ENCODE data around the gene PTF1A.

Gene PTF1A

DNA sequence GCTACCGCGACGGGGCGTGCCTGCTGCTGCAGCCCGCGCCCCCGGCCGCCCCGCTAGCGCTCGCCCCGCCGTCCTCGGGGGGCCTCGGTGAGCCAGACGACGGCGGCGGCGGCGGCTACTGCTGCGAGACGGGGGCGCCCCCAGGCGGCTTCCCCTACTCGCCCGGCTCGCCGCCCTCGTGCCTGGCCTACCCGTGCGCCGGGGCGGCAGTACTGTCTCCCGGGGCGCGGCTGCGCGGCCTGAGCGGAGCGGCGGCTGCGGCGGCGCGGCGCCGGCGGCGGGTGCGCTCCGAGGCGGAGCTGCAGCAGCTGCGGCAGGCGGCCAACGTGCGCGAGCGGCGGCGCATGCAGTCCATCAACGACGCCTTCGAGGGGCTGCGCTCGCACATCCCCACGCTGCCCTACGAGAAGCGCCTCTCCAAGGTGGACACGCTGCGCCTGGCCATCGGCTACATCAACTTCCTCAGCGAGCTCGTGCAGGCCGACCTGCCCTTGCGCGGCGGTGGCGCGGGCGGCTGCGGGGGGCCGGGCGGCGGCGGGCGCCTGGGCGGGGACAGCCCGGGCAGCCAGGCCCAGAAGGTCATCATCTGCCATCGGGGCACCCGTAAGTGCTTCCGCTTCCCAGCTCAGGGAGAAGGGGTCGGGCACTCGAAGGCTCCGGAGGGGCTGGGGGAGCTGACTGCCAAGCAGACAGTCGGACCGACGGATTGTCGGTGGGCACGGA is 761 bp downstream of the PTF1A start:
- Histone ChIP-seq H3K9me3 (ENCODE audit: control insufficient read depth, low read length) (no peaks in the 10 kb centered on the region), H3K4me2 (ENCODE audit: low read length) (no peak overlapping the region), H3K27ac (no peak overlapping the region), H3K9ac (no peak overlapping the region), H3K36me3 (ENCODE audit: control insufficient read depth, insufficient read depth, low read length) (no peaks in the 10 kb centered on the region), H2AFZ (no peak overlapping the region), H3K79me2 (no peaks in the 10 kb centered on the region), H3K4me1 (no peaks in the 10 kb centered on the region), H3K27me3 (ENCODE audit: control insufficient read depth, insufficient read depth, low read length) (peaks cover 15% of the 10 kb centered on the region), H3K4me3 (ENCODE audit: low read depth, low read length) (no peak overlapping the region)
- TF ChIP-seq, protein P1, sequence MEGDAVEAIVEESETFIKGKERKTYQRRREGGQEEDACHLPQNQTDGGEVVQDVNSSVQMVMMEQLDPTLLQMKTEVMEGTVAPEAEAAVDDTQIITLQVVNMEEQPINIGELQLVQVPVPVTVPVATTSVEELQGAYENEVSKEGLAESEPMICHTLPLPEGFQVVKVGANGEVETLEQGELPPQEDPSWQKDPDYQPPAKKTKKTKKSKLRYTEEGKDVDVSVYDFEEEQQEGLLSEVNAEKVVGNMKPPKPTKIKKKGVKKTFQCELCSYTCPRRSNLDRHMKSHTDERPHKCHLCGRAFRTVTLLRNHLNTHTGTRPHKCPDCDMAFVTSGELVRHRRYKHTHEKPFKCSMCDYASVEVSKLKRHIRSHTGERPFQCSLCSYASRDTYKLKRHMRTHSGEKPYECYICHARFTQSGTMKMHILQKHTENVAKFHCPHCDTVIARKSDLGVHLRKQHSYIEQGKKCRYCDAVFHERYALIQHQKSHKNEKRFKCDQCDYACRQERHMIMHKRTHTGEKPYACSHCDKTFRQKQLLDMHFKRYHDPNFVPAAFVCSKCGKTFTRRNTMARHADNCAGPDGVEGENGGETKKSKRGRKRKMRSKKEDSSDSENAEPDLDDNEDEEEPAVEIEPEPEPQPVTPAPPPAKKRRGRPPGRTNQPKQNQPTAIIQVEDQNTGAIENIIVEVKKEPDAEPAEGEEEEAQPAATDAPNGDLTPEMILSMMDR (IDR thresholded peaks at IDR 0.05): no peak

DNA sequence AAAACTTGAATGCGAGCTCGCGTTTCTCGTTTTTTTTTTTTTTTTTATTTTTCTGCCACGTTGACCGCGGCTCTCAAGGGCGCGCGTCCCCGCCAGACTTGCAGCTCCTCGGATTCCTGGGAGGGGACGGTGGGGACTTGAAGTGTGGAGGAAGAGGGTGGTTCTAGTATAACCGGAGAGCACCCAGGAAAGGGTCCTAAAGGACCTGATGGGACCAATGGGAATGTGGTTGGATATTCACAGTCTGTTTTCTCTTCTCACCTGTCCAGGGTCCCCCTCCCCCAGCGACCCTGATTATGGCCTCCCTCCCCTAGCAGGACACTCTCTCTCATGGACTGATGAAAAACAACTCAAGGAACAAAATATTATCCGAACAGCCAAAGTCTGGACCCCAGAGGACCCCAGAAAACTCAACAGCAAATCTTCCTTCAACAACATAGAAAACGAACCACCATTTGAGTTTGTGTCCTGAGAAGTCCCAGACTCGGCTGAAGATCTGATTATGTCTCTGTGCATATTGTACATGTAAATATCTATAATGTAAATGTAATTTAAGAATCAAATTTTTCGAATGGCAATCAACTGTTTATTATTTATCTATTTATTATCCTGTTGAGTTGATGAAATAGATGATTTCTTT is 1.4 kb downstream of the PTF1A start:
- Histone ChIP-seq H3K4me2 (ENCODE audit: low read length) (no peak overlapping the region), H3K9me3 (ENCODE audit: control insufficient read depth, low read length) (no peaks in the 10 kb centered on the region), H3K36me3 (ENCODE audit: control insufficient read depth, insufficient read depth, low read length) (no peaks in the 10 kb centered on the region), H3K27me3 (ENCODE audit: control insufficient read depth, insufficient read depth, low read length) (peaks cover 15% of the 10 kb centered on the region), H3K79me2 (no peaks in the 10 kb centered on the region), H3K4me1 (no peaks in the 10 kb centered on the region), H2AFZ (no peak overlapping the region), H3K9ac (no peak overlapping the region), H3K27ac (no peak overlapping the region), H3K4me3 (ENCODE audit: low read depth, low read length) (no peak overlapping the region)
- TF ChIP-seq, protein P1 (IDR thresholded peaks at IDR 0.05): no peak

GRCh38 chr10:23194471-23194965 is 2.4 kb downstream of the PTF1A start:
- no peak overlapping the region for H3K27ac ChIP-seq
- H3K4me1 ChIP-seq: no peaks in the 10 kb centered on the region
- no peak overlapping the region for H3K4me3 ChIP-seq (ENCODE audit: low read depth, low read length)
- H3K79me2 ChIP-seq: no peaks in the 10 kb centered on the region
- H3K27me3 ChIP-seq (ENCODE audit: control insufficient read depth, insufficient read depth, low read length): peaks cover 15% of the 10 kb centered on the region
- H3K4me2 ChIP-seq (ENCODE audit: low read length): no peak overlapping the region
- no peaks in the 10 kb centered on the region for H3K9me3 ChIP-seq (ENCODE audit: control insufficient read depth, low read length)
- no peaks in the 10 kb centered on the region for H3K36me3 ChIP-seq (ENCODE audit: control insufficient read depth, insufficient read depth, low read length)
- H2AFZ ChIP-seq: no peak overlapping the region
- TF ChIP-seq, protein P1 (IDR thresholded peaks at IDR 0.05): no peak
- H3K9ac ChIP-seq: no peak overlapping the region

GRCh38 chr10:23194966-23195845 is 3.1 kb downstream of the PTF1A start:
- H3K9me3 ChIP-seq (ENCODE audit: control insufficient read depth, low read length): no peaks in the 10 kb centered on the region
- no peak overlapping the region for H3K27ac ChIP-seq
- peaks cover 15% of the 10 kb centered on the region for H3K27me3 ChIP-seq (ENCODE audit: control insufficient read depth, insufficient read depth, low read length)
- H3K4me3 ChIP-seq (ENCODE audit: low read depth, low read length): no peak overlapping the region
- no peak overlapping the region for H3K9ac ChIP-seq
- H3K4me1 ChIP-seq: no peaks in the 10 kb centered on the region
- H3K79me2 ChIP-seq: no peaks in the 10 kb centered on the region
- no peaks in the 10 kb centered on the region for H3K36me3 ChIP-seq (ENCODE audit: control insufficient read depth, insufficient read depth, low read length)
- no peak overlapping the region for H3K4me2 ChIP-seq (ENCODE audit: low read length)
- no peak overlapping the region for H2AFZ ChIP-seq
- TF ChIP-seq, protein P1 (IDR thresholded peaks at IDR 0.05): no peak

Measured in parathyroid adenoma (tissue), 2 donors.